Measurements from ENCODE around the gene NTSR2.

GRCh38 chr2:11636593-11637295, 33.3 kb downstream of the NTSR2 start:
- TF ChIP-seq, protein P1, sequence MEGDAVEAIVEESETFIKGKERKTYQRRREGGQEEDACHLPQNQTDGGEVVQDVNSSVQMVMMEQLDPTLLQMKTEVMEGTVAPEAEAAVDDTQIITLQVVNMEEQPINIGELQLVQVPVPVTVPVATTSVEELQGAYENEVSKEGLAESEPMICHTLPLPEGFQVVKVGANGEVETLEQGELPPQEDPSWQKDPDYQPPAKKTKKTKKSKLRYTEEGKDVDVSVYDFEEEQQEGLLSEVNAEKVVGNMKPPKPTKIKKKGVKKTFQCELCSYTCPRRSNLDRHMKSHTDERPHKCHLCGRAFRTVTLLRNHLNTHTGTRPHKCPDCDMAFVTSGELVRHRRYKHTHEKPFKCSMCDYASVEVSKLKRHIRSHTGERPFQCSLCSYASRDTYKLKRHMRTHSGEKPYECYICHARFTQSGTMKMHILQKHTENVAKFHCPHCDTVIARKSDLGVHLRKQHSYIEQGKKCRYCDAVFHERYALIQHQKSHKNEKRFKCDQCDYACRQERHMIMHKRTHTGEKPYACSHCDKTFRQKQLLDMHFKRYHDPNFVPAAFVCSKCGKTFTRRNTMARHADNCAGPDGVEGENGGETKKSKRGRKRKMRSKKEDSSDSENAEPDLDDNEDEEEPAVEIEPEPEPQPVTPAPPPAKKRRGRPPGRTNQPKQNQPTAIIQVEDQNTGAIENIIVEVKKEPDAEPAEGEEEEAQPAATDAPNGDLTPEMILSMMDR (IDR thresholded peaks at IDR 0.05) = no peak
- no peak for TF ChIP-seq POLR2A (IDR thresholded peaks at IDR 0.05)
